MM.1S (cell line): ENCODE data around the gene FAM234B.

Experiments
- DNase-seq: peaks from one replicate; pipeline ENCODE4 v3.0.0-alpha.2; 2015
- H2AFZ ChIP-seq: fragments of 300-600 bp; sonication (generic); 2 replicates; pipeline ENCODE4 v1.6.0; 2016; ENCODE audit warnings: antibody characterized with exemption, low read length
- H3F3A ChIP-seq: fragments of 300-600 bp; sonication (generic); 2 replicates; pipeline ENCODE4 v1.6.1; 2016; ENCODE audit warnings: mild to moderate bottlenecking, antibody characterized with exemption, low read length, moderate library complexity, mixed read lengths; ENCODE audit not compliant: insufficient read depth
- H3K27ac ChIP-seq: fragments of 300-600 bp; sonication (generic); 2 replicates; pipeline ENCODE4 v1.5.1; 2016; ENCODE audit warnings: mild to moderate bottlenecking, low read length
- H3K27me3 ChIP-seq: fragments of 300-600 bp; sonication (generic); replicated peaks from 2 replicates; pipeline ENCODE4 v1.6.0; 2016; ENCODE audit warnings: low read length; ENCODE audit not compliant: insufficient read depth
- H3K36me3 ChIP-seq: fragments of 300-600 bp; sonication (generic); replicated peaks from 2 replicates; pipeline ENCODE4 v1.6.1; 2016; ENCODE audit warnings: mild to moderate bottlenecking, low read length, mixed read lengths; ENCODE audit not compliant: insufficient read depth
- H3K4me1 ChIP-seq: fragments of 300-600 bp; sonication (generic); 2 replicates; pipeline ENCODE4 v1.6.1; 2016; ENCODE audit warnings: low read length, mixed read lengths
- H3K4me2 ChIP-seq: fragments of 300-600 bp; sonication (generic); 2 replicates; pipeline ENCODE4 v1.6.0; 2016; ENCODE audit warnings: low read depth, low read length
- H3K4me3 ChIP-seq: fragments of 300-600 bp; sonication (generic); 2 replicates; pipeline ENCODE4 v1.5.1; 2016; ENCODE audit warnings: low read length, mixed read lengths
- H3K79me2 ChIP-seq: fragments of 300-600 bp; sonication (generic); 2 replicates; pipeline ENCODE4 v1.6.1; 2016; ENCODE audit warnings: mixed run types, low read length, mixed read lengths
- H3K9ac ChIP-seq: fragments of 300-600 bp; sonication (generic); 2 replicates; pipeline ENCODE4 v1.6.1; 2016; ENCODE audit warnings: low read length, mixed read lengths
- H3K9me2 ChIP-seq: fragments of 300-600 bp; sonication (generic); replicated peaks from 2 replicates; pipeline ENCODE4 v1.6.1; 2016; ENCODE audit warnings: mild to moderate bottlenecking, low read length, mixed read lengths; ENCODE audit not compliant: insufficient read depth
- H3K9me3 ChIP-seq: fragments of 300-600 bp; sonication (generic); replicated peaks from 2 replicates; pipeline ENCODE4 v1.6.1; 2016; ENCODE audit warnings: mild to moderate bottlenecking, low read length, mixed read lengths; ENCODE audit not compliant: insufficient read depth
- H4K20me1 ChIP-seq: fragments of 300-600 bp; sonication (generic); 2 replicates; pipeline ENCODE4 v1.6.1; 2016; ENCODE audit warnings: mild to moderate bottlenecking, low read length, moderate library complexity, mixed read lengths; ENCODE audit not compliant: insufficient read depth
- CTCF ChIP-seq: fragments of 300-600 bp; sonication (generic); IDR thresholded peaks from 2 replicates; pipeline ENCODE4 v1.5.1; 2016; ENCODE audit warnings: antibody characterized with exemption, low read length, mixed read lengths
- EZH2 ChIP-seq: fragments of 300-600 bp; sonication (generic); optimal IDR thresholded peaks from 2 replicates; pipeline ENCODE3; 2017; ENCODE audit warnings: low read depth, mild to moderate bottlenecking, antibody characterized with exemption, low read length, mixed read lengths
- EZH2phosphoT487 ChIP-seq: fragments of 300-600 bp; sonication (generic); IDR thresholded peaks from 2 replicates; pipeline ENCODE4 v1.6.1; 2018; ENCODE audit warnings: antibody characterized with exemption, low read length

The FAM234B gene

GRCh38 chr12:13097491-13098011 is 53.4 kb downstream of the FAM234B start:
- peak overlapping the region; percentile 80 for H3K4me2 ChIP-seq
- H3K4me3 ChIP-seq: peak overlapping the region; percentile 57

GRCh38 chr12:13099066-13099843 is 55.1 kb downstream of the FAM234B start:
- no peaks in the 10 kb centered on the region for H3K27me3 ChIP-seq
- no peaks in the 10 kb centered on the region for H3K36me3 ChIP-seq
- H3F3A ChIP-seq: peaks cover 22% of the 10 kb centered on the region
- peaks cover 58% of the 10 kb centered on the region for H3K4me1 ChIP-seq
- no peaks in the 10 kb centered on the region for H3K9me3 ChIP-seq
- TF ChIP-seq EZH2phosphoT487 (no peak), CTCF (no peak), EZH2 (no peak)
- H3K9ac ChIP-seq: peak overlapping the region; percentile 68; the same call in 1 of the 2 replicates
- H2AFZ ChIP-seq: peak overlapping the region; percentile 37; the same call in 1 of the 2 replicates
- H3K9me2 ChIP-seq: no peaks in the 10 kb centered on the region
- H3K4me3 ChIP-seq: no peak overlapping the region
- 0 out of 2 replicates have a peak overlapping the region, but pooled peaks have one; percentile 80 for H3K4me2 ChIP-seq
- H3K27ac ChIP-seq: peak overlapping the region; percentile 87; the same call in 1 of the 2 replicates
- DNase-seq: no peak
- H4K20me1 ChIP-seq: no peaks in the 10 kb centered on the region
- H3K79me2 ChIP-seq: no peaks in the 10 kb centered on the region

More at GRCh38 chr12:13097491-13098011, 53.4 kb downstream of the FAM234B start:
- Histone ChIP-seq H3K9ac (peak overlapping the region; percentile 68), H3K9me3 (no peaks in the 10 kb centered on the region), H3K27ac (peak overlapping the region; percentile 87), H3K9me2 (no peaks in the 10 kb centered on the region), H3F3A (peaks cover 27% of the 10 kb centered on the region), H4K20me1 (no peaks in the 10 kb centered on the region), H3K27me3 (no peaks in the 10 kb centered on the region), H2AFZ (peak overlapping the region; percentile 69), H3K4me1 (peaks cover 66% of the 10 kb centered on the region), H3K79me2 (no peaks in the 10 kb centered on the region), H3K36me3 (no peaks in the 10 kb centered on the region)
- peak; percentile 54 for DNase-seq
- no peak for TF ChIP-seq CTCF
- no peak for TF ChIP-seq EZH2phosphoT487
- no peak for TF ChIP-seq EZH2

- Histone ChIP-seq H3K36me3 (no peaks in the 10 kb centered on the region), H3K9me3 (no peaks in the 10 kb centered on the region), H3F3A (peaks cover 22% of the 10 kb centered on the region), H3K4me1 (peaks cover 51% of the 10 kb centered on the region), H3K4me2 (peak overlapping the region; percentile 94; the same call in 1 of the 2 replicates), H3K79me2 (no peaks in the 10 kb centered on the region), H2AFZ (no peak overlapping the region), H3K4me3 (no peak overlapping the region), H3K27ac (peak overlapping the region; percentile 97; the same call in 1 of the 2 replicates), H4K20me1 (no peaks in the 10 kb centered on the region), H3K9ac (no peak overlapping the region; the same call in 1 of the 2 replicates), H3K9me2 (no peaks in the 10 kb centered on the region), H3K27me3 (no peaks in the 10 kb centered on the region)
- no peak for DNase-seq
- TF ChIP-seq EZH2phosphoT487 (no peak), EZH2 (no peak), CTCF (no peak)
Measured at GRCh38 chr12:13099844-13100604, 55.8 kb downstream of the FAM234B start.
